Measurements from ENCODE around the gene LAMA4.

Gene LAMA4

DNA sequence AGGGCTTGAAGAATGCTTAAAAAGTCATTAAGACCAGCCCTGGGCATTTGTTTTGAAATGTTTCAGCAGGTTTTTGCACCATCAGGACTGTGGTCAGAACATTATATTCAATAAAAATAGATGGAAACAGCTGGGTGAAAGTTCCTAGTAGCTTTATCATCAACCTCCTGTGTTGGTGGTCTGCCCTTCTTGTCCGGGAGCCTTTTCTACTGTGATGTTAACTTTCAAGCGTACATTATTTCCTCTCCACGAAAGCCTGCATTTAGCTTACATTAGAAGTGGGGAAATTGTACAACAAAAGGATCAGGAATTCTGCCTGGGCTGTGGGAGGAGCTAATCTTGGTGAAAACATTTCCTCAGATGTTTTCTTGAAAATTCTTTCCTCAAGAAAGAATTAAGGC, 71.1 kb downstream of the LAMA4 start:
- TF ChIP-seq GATA2 (IDR thresholded peaks at IDR 0.05; ENCODE audit: low read depth, low read length): no peak
- no peak for TF ChIP-seq GATA3 (IDR thresholded peaks at IDR 0.05; ENCODE audit: low read depth, low read length)

DNA sequence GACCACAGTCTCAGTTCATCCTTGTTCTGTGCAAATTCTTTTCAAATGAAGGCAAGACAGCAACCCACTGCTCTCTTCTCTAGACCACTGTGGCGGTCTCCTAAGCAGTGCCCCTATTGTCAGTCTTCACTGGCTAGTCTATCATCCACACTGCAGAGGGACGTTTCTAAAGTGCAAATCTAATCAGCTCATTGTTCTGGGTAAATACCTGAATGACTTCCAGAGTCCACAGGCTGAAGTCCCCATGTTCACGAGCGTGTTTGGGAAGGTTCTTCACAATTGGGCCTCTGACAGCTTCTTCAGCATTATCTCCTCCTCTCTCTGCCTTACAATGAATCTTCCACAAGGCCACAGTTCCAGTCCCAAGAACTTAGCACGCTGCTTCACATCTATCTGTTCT, 73.2 kb downstream of the LAMA4 start:
- TF ChIP-seq GATA3 (IDR thresholded peaks at IDR 0.05; ENCODE audit: low read depth, low read length): no peak
- no peak for TF ChIP-seq GATA2 (IDR thresholded peaks at IDR 0.05; ENCODE audit: low read depth, low read length)

DNA sequence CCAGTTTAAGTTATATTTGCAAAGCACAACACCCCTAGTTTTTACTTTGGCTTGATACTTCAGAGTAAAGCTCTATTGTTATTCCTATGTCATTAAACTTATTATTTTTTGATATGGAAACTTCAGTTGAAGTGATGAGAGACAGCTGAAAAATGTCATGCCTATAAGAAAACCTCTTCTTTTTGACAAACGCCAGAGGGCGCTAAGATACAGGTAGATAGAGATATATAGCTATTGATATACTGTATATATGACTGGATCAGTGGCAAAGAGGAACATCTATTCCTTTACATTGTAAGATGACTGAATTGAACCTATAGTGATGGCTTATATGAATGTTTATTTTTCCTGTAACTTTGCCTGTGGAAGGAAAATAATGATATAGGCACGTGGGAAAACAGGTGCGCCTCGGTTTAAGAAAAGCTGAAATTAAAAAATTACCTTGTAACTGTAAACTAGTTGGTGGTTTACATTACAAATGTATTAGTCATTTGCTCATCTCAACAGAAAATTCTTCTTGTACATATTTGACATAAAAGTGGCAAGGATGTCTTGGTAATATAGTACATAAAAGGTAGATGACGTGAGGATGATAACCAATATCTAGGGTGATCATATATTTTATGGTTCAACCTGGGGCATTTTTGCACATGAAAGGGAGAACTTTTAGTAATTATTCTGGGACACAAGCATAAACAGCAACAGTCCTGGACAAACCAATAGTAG, 74.1 kb downstream of the LAMA4 start:
- no peak for TF ChIP-seq GATA3 (IDR thresholded peaks at IDR 0.05; ENCODE audit: low read depth, low read length)
- no peak for TF ChIP-seq GATA2 (IDR thresholded peaks at IDR 0.05; ENCODE audit: low read depth, low read length)

DNA sequence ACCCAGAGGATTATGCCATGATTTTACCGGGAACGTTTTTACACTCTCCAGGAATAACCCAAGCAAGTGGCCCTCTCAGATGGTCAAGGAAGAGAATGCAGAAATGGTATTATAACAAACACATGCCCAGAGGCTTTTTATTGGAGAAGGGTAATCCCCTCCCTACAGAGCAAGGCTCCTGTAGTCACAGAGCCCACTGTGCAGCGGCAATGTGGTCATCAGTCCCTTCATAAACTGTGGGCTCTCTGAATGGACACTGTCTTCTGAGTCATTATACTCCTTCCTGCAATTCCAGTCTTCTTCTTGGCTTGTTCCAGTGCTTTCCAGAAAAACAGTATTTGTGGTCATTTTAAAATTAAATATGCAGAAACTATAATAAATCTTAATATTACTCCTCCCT, 74.7 kb downstream of the LAMA4 start:
- TF ChIP-seq GATA2 (IDR thresholded peaks at IDR 0.05; ENCODE audit: low read depth, low read length): no peak
- no peak for TF ChIP-seq GATA3 (IDR thresholded peaks at IDR 0.05; ENCODE audit: low read depth, low read length)

DNA sequence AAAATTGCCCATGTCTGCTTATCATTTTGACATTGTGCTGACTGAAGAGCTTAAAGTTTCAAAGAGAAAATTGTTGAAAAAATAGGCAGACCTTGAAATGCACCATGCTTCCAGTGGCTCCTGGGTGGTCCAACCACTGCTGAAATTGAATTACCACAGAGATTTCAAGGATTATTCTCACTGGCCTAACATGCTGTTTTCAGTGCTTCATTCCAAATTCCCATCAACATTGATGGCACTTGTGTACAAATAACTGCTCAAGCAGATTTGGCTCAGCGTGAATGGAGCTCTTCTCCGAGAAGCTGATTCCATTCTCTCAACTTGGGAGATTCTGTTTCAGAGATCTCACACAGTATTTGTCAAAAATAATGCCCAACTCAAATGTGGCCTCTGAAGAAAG, 75.5 kb downstream of the LAMA4 start:
- TF ChIP-seq GATA2 (IDR thresholded peaks at IDR 0.05; ENCODE audit: low read depth, low read length) (no peak), GATA3 (IDR thresholded peaks at IDR 0.05; ENCODE audit: low read depth, low read length) (no peak)

DNA sequence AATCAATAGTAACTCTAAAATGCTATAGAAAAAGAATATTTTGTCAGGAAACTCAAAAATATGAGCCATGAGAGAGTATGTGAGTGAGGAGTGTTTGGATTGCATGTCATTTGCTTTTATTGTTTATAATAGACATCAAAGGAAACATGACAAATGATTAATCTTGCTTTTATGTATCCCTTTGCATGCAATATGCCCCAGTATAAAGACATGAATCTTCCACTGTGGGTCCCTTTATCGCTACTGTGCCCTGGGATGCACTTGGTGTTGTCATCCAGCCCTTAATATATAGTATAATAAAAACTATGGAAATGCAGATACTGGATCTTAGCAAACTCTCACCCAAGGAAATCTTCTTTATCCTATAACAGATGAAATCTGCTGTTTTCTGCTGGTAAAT, 77.3 kb downstream of the LAMA4 start:
- TF ChIP-seq GATA3 (IDR thresholded peaks at IDR 0.05; ENCODE audit: low read depth, low read length) (no peak), GATA2 (IDR thresholded peaks at IDR 0.05; ENCODE audit: low read depth, low read length) (no peak)

DNA sequence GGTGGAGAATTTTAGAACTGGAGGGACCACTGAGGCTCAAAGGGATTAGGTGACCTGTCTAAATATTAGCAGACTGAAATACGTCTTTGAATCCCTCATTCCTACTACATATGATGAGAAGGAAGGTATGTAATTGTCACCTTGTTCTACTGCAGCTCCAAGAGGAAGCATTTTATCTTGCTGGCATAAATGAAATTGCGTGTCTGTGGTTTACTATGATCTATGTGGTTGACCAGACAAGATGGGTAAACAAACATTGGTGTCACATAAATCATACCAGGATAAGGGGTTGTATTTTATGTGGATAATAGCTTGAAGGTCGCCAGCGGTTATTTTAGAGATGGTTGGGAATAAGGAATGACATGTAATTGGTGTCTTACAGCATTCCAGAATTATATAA, 78.2 kb downstream of the LAMA4 start:
- TF ChIP-seq GATA3 (IDR thresholded peaks at IDR 0.05; ENCODE audit: low read depth, low read length) (no peak), GATA2 (IDR thresholded peaks at IDR 0.05; ENCODE audit: low read depth, low read length) (no peak)

DNA sequence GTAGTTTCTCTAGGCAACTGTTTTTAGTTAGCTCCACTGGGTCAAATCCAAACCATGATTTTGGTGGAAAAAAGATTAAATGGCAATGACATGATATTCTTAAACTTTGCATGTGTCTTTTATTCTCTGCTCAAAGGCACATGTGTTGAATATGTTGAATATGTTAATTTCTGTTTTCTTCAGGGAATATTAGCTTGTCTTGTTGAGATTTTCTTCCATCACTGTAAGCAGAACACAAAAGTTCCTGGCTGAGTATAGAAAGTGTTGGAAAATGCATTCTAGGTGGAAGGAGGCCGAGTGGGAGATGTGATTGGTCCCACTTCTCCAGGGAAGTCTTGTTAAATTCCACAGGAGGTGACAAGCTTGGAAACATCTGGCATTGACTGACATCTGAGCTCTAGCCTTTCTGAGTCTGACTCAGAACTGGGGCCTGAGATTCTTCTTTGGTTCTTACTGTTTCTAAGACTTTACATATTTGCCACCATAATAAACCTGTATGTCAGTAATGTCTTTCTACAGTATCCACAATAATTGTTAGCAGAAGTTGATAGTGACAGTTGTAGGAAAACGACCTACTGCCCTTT, 81.1 kb downstream of the LAMA4 start:
- no peak for TF ChIP-seq GATA2 (IDR thresholded peaks at IDR 0.05; ENCODE audit: low read depth, low read length)
- no peak for TF ChIP-seq GATA3 (IDR thresholded peaks at IDR 0.05; ENCODE audit: low read depth, low read length)

DNA sequence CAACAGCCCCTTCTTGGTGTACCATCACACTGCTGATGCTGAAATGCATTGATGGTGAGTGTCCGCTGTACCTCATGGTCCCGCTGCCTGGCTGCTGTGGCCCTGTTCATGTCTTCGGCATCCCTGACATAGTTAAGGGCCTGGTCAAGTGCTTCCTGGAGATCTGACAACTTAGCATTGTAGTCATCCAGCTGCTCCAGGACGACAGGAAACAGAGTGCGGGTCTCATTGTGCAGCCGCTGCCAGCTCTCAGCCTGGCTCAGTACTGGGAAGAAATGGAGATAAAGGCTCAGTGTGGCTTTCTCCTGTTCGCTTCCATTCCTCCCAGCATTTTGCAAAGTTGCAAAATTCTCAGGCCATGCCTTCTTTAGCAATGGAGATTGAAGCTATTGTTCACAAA, 81.8 kb downstream of the LAMA4 start:
- no peak for TF ChIP-seq GATA3 (IDR thresholded peaks at IDR 0.05; ENCODE audit: low read depth, low read length)
- no peak for TF ChIP-seq GATA2 (IDR thresholded peaks at IDR 0.05; ENCODE audit: low read depth, low read length)

DNA sequence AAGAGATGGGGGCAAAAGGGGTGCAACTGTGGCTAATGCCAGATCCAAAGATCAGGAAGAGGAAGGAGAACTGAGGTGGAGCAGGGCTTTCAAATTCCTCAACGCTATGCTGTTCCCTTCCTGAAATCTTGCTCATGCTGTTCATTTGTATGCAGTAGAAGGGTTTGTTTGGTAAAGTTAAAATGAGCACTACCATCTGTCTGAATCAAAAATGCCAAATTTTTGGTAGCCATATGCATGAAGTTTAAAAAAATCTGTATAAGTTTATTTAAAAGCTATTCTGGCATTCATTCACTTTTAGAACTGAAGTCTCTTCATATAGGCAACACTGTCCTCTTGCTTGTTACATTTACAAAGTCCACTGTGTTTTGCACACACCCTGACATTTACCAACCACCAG, 84.8 kb downstream of the LAMA4 start:
- TF ChIP-seq GATA2 (IDR thresholded peaks at IDR 0.05; ENCODE audit: low read depth, low read length): no peak
- no peak for TF ChIP-seq GATA3 (IDR thresholded peaks at IDR 0.05; ENCODE audit: low read depth, low read length)

DNA sequence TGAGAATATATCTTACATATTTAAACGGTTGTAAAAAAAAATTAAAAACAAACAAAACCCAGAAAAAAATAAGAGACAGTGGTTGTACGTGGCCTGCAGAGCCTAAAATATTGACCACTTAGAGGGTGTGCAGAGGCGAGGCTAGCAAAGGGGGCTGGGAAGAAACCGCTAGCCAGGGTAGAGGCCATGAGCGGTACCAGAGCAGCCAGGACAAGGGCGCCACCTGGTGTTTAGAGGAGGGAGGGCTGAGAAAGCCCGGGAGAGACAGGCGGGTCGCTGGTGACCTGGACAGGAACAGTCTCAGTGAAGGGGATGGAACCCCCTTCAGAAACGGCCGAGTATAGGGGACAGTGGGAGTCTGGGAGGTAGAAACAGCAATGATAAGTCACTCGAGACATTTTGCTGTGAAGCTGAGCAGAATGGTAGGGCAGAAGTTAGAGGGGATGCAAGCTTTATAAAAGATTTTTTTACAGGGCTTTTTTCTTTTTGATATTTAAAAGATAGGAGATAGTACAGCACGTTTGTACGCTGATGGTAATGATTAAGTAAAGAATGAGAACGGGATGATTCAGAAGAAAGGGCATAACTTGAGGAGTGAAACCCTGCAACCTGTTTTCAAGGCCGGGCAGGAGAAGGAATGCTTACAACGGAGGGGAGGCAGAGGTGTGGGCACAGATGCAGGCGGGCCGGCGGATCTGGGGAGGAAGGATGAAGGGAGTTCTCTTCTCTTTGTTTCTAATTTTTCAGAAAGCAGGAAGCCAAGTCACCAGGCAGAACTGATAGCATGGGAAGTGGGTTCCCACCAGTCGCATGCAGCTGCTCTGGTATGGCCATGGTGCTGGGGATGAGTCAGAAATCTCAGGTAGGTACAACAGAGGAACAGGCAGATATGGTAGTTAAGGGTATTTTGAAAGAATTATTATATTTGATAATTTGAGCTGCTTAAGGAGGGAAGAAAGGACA, 90.8 kb downstream of the LAMA4 start:
- TF ChIP-seq GATA3 (IDR thresholded peaks at IDR 0.05; ENCODE audit: low read depth, low read length) (no peak), GATA2 (IDR thresholded peaks at IDR 0.05; ENCODE audit: low read depth, low read length) (no peak)

DNA sequence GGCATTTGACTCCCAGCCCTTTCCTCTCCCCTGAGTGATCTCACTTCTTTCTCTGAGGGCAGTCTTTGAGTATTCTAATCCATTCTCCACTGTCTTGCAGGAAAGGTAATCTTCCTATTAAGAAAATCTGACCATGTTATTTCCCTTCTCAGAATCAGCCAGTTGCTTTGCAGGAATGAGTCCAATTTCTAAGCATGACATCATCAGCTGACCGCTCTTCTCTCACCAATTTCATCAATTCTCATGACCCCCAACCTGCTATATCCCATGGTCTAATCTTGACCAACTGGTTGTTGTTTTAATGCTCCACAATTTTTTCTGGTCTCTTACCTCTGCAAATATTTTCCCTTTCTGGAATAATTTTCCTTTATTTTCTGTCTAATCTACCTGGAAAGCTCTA, 93.6 kb downstream of the LAMA4 start:
- TF ChIP-seq GATA2 (IDR thresholded peaks at IDR 0.05; ENCODE audit: low read depth, low read length) (no peak), GATA3 (IDR thresholded peaks at IDR 0.05; ENCODE audit: low read depth, low read length) (no peak)

DNA sequence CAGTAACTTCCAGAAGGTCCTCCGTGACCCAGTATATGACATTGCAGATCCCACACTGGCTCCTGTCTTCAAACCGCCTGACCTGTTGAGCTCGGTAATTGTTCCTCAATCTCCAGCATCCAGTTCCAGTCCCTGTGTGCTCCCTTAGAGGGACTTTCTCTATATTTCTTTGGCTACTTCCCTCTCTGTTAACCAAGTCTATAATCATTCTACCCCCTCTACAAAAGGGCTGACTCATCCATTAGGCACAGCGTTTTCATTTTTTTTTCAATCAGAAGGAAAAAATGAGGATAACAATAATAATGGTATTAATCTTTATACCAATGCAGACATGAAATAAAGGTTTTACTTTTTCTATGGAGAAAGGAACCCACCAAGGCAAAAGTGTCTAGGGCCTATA, 97.7 kb downstream of the LAMA4 start:
- no peak for TF ChIP-seq GATA3 (IDR thresholded peaks at IDR 0.05; ENCODE audit: low read depth, low read length)
- no peak for TF ChIP-seq GATA2 (IDR thresholded peaks at IDR 0.05; ENCODE audit: low read depth, low read length)

DNA sequence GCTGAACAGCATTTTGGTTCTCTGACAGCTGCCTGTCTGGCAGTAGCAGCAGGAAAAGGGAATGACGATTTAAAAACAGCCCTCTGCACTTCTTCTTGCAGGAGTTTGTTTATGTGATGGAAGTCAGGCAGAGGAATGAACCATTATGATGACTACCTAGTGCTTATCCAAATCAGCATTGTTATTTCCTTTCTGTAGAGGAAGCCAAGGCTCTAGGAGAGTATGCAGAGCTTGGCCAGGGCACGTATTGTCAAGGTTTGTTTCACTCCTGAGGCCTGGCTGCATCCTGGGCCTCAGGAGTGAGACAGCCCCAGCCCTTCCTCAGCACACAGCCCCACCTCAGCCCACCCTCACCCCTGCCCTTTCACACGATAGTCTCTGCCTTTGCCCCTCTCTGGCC, 98.5 kb downstream of the LAMA4 start:
- TF ChIP-seq GATA3 (IDR thresholded peaks at IDR 0.05; ENCODE audit: low read depth, low read length) (no peak), GATA2 (IDR thresholded peaks at IDR 0.05; ENCODE audit: low read depth, low read length) (no peak)
